Stimulated activated CD4-positive, alpha-beta T cell treated with anti-CD3 and anti-CD28 coated beads, Interleukin-15, amount 100 ng/mL, for 1 hour (primary cell): ENCODE measurements around the gene MGLL.
"Not testable (repeated sequence)": the region's sequence is repeated elsewhere in the genome, so short reads cannot be mapped to it uniquely, and the experiment has no call there.

Experiments used
- DNase-seq, 2 donors: peaks; one replicate each; pipeline ENCODE4 v3.0.0-alpha.2; 2020; ENCODE audit warnings: low read depth in 1 of 2, low spot score in 1 of 2

Gene MGLL

DNA sequence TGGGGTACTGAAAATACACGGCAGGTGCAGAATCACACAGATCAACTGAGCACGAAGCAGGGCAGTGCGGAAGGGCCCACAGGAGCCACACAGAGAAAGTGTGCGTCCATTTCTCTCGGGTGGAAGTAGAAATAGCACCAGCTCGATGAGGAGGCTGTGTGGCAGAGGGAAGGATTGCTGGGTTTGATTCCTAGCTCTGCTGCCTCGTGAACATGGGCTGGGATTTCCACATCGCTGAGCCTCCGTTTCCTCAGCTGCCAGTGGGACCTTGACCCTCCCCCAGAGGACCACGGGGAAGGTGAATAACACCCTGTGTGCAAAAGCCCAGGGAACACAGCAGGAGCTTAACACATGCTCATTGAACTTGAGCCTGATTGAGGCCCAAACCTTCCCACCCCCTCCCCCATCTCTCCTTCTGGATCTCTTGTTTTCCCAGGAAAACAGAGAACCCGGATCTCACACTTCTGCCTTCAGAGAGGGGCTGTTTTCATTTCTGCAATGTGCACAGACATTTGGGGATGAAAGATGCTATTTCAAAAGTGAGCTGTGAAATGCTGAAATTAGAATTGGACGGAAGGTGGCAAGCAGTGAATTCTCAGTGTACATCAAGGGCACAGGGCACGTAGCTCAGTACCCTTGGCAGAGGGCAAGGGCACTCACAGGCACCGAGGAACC, 111.2 kb downstream of the MGLL start:
- DNase-seq, result no peak

DNA sequence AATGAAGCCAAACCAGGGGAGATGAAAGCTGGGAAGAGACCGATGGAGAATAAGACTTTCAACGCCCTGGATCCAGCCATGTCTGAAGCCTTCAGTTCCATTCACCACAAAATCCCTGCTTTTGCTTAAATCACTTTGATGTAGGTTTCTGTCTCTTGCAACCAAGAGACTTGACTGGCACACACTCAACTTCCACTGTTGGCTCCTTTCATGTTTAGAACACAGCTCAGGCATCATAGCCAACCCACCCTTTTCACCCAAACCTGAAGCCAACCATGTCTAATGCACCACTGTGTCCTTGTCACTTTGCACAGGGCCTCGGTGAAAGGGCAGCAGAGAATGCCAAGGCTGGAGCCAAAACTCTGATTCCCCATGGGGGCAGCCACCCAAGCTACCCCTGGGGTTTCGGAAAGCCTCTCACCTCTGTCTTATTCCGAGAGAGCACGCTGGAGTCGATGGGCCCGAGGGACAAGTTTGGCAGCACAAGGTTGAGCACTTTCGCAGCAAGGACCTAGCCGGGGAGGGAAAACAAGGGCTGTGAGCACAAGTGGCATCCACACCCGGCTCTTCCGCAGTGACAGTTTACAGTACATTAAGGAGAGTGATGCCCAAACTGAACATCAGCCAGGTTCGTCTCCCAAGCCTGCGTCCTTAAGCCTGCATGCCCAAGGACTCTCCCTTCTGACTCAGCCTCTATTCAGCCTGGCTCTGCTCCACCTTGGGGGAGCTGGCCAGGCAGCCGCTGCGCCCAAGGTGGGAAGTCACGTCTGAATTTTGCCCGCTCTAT, 112.0 kb downstream of the MGLL start:
- no peak for DNase-seq

DNA sequence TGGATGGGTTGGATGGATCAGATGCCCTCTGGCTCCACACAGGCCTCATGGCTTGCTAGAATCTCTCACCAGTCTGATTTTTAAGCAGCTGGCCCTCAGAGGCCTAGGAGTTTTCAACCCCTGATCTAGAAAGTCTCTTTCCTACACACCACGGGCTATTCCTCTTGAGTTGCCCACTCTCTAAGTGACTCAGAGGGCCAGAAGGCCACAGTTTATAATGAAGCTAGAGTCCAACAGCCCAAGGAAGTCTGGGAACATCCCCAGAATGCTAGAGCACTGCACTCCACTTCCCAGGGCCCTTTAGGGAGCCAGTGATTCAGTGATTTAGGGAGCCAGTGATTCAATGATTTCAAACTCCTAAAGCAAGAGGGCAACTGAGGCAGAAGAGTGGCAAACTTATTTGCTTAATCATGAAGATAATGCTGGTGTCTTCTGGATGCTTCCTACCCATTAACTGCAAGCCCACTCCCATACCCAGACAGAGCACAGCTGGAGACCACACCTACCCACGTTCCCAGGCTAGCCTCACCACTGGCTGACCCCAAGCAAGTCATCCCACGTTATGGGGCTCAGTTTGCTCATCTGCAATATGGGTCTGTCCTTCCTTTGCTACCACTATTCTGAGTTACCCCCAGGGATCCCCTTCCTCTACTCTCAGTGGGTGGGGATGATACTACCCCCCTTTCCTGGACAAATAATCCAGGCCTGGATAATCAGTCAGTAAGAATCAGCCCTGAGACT, 112.8 kb downstream of the MGLL start:
- no peak for DNase-seq

DNA sequence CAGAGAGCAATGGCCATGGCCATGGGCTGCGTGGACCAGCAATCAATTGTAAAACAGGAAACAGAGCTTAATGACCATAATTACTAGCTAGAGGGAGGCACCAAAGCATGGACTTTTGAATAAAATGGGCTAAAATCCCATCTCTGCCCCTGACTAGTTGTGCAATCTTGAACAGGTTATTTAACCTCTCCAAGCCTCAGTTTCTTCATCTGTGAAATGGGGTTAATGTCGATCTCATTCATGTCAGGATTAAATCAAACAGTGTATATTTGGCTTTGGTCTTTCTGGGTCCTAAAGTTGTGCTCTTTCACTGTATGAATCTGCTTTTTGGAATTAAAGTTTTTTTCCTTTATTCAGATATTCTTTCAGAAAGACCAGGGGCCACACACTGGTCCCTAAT, 113.5 kb downstream of the MGLL start:
- DNase-seq, result no peak

DNA sequence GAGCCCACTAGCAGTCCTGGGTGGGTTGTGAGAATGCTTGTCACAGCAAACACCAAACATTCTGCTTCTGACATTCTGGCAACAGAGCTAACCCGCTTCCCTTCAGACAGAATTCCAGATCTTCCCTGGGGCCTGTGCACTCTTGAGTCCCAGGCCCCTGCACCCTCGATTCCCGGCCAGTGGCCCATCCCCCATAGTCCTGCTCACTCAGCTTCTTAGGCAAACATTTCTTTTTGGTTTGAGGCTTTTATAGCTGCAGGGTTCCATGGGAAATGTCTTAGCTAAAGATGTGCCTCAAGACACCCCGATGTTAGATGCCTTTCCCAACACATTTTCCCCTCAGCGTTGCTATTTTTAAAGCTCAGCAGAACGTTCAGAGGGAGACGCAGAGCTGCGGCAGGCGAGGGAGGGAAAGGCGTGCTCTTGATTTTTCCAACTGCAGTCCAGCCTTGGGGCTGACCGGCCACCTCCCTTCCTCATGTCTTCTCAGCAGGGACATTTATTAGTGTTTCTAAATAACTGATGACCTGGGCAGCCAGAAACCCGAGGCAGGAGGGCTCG, 114.4 kb downstream of the MGLL start:
- DNase-seq, result no peak

DNA sequence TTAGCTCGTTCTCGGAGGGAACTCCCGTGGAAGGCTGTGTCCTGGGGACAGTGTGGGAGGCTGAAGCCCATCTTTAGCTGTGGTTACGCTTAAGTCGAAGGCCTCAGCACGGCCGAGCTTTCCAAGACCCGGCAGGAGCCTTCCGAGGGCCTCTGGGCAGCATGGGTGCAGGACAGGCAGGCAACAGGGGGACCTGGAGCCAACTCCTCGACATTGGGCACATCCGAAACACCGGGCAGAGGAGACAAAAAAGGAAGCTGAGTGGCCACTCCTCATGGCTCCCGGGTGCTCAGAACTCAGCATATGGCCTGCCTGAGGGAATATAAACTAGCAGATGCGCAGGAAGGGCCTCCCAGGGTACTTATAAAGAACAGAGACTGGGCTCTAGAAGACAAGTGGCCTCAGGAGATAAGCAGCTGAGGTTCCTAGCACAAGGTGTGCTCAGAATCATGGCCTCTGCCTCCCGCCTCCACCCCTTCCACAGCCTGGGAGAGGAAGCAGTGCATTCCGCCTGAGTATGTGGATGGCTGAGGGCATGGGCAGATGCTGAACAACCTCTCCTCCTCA, 115.4 kb downstream of the MGLL start:
- DNase-seq, result no peak

DNA sequence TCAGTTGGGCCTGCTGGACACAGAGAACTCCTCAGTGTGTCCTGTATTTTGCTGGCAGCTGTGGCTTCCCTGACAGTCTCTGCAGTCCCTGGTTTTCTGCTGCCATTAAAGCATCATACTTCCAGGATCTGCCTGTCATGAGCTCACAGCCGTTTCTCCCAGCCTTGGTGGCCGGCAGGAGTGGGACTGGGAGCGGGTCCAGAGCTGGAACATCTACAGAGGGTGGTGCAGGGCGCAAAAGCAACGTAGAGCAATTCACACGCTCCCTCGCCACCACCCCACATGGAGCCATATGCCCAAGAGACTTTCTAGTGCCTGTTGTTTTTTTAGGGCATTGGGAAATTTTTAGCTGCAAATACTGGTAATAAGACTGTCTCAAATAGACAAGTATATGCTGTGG, 116.0 kb downstream of the MGLL start:
- no peak for DNase-seq

DNA sequence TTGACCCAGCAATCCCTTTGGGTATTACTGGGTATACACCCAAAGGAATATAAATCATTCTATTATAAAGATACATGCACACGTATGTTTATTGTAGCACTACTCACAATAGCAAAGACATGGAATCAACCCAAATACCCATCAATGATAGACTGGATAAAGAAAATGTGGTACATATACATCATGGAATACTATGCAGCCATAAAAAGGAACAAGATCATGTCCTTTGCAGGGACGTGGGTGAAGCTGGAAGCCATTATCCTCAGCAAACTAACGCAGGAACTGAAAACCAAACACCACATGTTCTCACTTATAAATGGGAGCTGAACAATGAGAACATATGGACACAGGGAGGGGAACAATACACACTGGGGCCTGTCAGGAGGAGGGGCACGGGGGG, 117.5 kb downstream of the MGLL start:
- DNase-seq, result not testable (repeated sequence)

DNA sequence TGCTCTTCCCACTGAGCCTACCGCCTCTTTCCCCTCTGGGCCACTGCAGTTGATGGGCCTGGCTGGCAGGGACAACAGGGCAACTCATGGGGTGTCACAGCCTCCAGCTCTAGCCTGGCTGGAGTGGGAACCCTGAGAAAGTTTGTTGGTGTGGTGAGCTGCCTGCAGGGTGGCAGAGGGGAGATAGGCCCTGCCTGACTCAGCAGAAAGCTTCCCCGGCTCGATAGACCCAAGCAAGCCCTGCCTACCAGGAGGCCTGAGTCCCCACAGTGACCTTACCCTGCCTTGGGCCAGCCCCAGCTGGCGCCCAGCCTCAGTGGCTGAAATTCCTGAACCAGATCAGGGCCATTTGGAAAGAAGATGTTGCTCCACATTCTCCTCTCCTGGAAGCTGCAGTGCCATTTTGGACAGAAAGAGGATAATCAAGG, 120.2 kb downstream of the MGLL start:
- DNase-seq, result no peak

DNA sequence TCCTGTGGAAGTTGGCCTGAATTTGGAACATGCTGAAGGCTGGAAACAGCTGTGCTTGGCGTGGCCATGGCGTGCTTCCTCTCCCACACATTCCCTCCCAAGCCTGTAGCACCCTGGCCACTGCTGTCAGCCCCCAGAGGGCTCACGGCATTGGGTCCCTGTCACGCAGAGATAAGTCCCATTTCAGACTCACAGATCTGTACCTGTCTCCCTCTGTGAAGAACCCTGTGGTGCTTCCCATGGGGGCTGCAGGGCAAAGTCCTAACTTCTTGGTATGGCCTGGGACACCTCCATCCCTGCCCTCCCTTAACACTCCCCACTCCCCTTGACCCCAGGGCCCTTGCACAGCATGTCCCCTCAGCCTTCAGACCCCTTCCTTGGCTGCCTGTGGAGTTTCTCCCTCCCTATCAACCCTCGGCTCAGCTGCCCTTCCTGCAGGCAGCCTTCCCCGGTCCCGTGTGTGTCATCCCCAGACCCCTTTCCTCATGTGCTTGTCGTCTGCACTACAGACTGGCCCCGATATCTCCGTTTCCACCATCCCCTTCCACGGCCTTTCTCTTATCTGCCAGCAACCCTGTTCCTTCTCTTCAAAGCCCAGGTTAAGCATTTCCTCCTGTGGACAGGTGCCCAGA, 120.9 kb downstream of the MGLL start:
- no peak for DNase-seq

DNA sequence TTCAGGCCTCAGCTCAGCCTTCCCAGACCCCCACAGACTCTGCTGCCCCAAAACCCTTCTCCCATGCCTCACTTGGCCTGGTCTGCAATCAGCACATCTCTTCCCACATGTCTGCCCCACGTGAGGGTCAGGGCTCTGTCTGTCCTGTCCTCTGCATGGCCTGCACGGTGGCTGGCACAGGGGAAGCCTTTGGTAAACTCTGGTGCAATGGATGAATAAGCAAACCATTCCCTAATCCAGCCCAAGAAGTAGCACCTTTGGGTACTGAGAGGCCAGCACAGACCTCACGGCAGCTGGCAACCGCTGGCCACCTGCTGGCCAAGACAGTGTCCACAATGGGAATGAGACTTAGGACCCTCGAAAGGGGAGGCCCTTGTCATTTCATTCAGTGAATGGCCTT, 121.9 kb downstream of the MGLL start:
- DNase-seq, result no peak

DNA sequence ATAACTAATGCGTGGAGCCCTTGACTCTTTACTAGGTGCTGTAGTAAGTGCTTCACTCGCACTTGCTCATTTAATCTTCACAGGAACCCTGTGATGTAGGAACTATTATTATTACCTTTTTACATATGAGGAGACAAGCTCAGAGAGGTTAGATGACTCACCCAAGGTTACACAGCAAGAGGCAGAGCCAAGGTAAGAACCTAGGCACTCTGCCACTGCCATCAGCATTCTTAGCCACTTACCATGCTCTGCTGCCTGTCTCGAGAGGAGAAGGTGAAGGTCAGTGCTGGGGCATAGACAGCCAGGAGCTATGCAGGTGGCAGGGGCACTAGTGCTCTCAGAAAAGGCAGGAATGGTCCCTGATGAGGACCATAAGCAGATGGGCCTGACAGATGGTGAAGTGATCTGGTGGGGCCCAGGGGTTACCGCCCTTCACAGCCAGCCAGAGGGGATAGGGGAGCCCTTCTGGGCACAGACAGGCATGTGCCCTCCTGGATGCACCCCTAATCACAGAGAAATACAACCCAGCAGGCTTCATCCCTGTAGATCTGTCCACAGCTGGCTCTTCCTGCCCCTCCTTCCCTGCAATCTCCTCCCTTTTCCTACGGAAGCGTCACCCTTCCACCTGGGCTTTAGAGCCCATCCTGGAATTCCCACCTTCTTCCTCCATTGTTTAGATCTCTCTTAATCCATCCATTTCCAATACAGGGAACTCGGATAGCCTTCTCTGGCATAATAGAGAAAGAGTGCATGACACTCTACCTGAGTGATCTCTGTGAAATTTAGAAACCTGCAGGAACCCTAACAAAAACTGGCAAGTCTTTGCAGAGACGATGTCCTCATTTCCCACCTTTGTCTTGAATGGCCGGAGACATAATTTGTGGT, 122.7 kb downstream of the MGLL start:
- no peak for DNase-seq

DNA sequence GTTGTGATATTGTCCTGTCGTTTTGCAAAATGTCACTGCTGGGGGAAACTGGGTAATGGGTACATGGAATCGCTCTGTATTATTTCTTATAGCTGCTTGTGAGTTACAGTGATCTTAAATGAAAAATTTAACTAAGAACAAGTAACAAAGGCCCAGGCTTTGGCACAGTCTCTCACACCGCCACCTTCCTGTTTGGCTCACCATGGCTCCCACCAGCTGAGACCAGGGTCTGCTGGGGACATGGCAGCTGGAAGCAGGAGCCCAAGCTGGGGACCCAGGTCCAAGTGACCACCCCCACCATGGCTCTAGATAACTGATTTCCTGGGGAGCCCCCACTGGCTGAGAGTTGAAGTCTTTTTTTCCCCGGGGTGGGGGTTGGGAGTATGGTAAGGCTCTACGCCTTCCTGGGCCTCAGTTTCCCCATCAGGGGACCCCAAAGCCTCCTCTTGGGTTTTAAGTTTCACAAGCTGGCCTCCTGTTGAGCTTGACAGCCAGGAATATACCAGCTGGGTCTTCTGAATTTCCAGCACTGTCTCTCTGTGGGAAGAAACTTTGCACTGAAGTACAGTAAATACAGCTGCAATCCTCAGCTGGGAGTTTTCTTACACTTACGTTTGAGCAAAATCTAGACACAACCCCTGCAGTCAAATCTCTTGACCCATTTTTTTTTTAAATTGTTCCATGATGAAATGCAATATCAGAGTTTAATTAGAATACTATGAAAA, 123.5 kb downstream of the MGLL start:
- DNase-seq, result no peak

DNA sequence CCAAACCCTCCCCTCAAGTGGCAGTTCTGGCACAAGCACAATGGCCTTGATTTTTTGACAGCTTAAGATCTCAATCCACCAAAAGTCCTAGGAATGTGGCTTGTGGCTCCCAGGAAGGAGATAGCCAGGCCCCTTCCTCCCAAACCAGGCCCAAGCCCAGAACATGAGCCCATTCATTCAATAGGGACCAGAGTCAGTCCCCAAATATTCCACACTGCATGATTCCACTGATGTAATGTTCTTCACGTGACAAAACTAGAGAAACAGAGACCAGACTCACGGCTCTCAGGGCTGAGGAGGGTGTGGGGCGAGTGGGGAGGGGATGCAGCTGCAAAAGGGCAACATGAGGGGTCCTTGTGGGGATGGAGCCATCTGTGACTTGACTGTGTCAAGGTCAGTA, 124.0 kb downstream of the MGLL start:
- DNase-seq, result no peak

DNA sequence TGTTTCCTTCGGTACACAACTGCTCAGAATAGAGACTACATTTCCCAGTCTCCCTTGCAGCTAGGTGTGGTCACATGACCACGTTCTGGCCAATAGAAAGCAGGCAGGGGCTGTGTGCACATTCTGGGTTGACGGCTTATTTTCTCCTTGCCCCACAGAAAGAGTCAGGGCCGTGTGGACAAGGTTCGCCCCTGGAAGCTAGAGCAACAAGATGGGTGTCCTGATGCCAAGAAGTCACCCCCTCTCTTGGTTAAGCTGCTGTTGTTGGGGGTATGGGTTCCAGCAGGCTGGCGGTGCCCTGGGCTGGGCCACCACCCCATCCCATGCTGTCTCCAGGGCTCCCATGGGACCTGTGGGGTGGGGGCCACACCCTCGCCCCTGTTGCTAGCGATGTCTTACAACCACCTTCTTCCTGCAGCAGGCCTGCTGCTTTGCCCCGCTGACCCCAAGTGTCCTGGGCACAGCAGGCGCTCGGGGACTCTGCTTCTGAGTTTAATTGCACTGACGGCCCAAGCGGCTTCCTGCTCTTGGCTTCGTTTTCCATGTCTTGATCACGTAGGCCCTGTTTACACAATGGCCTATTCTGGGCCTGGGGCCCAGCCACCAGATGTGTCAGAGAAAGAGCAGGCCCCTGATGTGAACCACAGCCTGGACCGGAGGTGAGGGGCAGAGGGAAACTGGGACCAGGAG, 124.6 kb downstream of the MGLL start:
- peak in 1 of 2 donors; percentile 16 for DNase-seq

DNA sequence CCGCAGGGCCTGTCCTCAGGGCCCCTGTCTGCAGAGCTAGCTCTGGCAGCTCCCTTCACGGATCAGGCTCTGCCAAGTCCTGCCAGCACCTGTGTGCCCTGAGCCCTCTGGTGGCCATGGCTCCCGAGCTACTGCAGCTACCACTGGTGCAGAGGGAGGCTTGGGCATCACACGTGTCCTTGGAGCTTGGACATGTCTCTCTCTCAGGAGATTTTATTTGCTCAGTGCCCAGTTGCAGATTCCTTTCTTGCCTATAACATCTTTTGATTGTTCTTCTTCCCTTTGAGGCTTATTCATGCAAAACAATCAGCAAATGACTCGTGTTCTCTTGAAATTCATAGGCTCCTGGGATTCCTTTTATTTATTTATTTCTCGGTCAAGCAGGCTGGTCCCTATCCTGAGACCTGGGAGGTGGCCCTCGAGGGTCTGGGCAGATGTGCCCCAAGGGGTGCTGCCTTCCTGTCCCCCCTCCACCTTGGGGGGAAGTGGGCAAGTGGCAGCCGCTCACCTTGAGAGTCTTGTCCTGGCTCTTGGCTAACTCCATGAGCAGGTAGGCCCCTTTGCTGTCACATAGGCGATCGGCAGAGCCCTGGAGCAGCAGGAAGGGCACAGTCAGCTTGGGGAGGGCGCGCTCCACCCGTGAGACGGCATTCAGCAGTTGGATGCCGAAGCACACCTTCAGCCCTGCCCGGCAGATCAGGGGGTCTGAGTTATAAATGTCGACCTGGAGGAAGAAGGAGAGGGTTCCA, 127.7 kb downstream of the MGLL start:
- no peak for DNase-seq

DNA sequence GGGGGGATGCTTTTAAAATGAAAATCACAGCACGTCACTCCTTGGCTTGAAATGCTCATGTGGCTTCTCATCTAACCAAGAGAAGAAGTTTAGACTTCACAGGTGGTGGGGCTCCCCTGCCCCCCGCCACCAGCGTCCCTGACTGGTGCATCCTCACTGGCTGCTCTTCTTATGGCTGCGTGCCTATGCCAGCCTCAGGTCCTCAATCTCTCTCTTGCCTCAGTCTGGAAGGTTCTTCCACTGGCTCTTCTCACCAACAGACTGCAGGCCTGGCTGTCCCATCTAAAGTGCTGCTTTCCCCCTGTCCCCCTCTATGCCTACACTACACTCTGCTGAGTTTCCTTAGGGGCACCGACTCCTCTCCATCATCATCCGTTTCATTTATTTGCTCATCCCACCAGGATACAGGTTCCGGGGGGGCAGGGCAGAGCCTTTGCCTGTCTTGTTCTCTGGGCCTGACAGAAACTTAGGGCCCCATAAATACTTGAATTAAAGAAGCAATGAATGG, 128.9 kb downstream of the MGLL start:
- no peak for DNase-seq
